Mucosa of descending colon (tissue), 3 donors: ENCODE data around the gene EFNB2. TPM values are rescaled to one million over a fixed set of nuclear protein-coding genes. Genes with fewer than 3 reads are reported as not detected.

Experiments
- ATAC-seq: fragments of 200-7000 bp; cut with Tn5 transposase; one replicate; pipeline ENCODE4 v1.9.1; 2020; ENCODE audit warnings: mild to moderate bottlenecking, moderate library complexity
- DNase-seq, 3 donors: peaks; one replicate each; pipeline ENCODE4 v3.0.0-alpha.2; 2020
- H3K36me3 ChIP-seq: fragments of 200-600 bp; one replicate; pipeline ENCODE4 v1.8.0; 2021; ENCODE audit warnings: low read depth, mild to moderate bottlenecking
- H3K4me1 ChIP-seq: fragments of 200-600 bp; one replicate; pipeline ENCODE4 v1.8.0; 2021; ENCODE audit warnings: low read depth, mild to moderate bottlenecking
- H3K4me3 ChIP-seq: fragments of 200-600 bp; one replicate; pipeline ENCODE4 v1.8.0; 2021; ENCODE audit warnings: mild to moderate bottlenecking
- H3K9me3 ChIP-seq: fragments of 200-600 bp; one replicate; pipeline ENCODE4 v1.8.0; 2021; ENCODE audit warnings: mild to moderate bottlenecking
- CTCF ChIP-seq: fragments of 200-600 bp; IDR thresholded peaks from one replicate; pipeline ENCODE4 v1.8.0; 2022; ENCODE audit warnings: antibody characterized with exemption, mild to moderate bottlenecking
- intact Hi-C, 2 donors: fragments of 100-400 bp; cut with DNase I in 1 of 2; cut with micrococcal nuclease in 1 of 2; formaldehyde crosslinking; loops; one replicate each; pipeline versions ENCODE4 v1.11.0 to v1.11.1; 2022; cut with DNase I, micrococcal nuclease
- total RNA-seq, 3 donors: library from RNA; stranded (reverse); fragmentation: NEBNext Ultra II Directional in 2 of 3; extraction: Animal tissue kit (Norgen Biotek cat#: 25700) in 2 of 3; gene quantifications; one replicate each; pipeline versions ENCODE4 v1.2.1 to v1.2.4, GENCODE V29; 2021 to 2023
- donor health status: DM: no; HTN: no; CAD: no; lungs with moderate emphysema.
- donor health status: DM: no; HTN: no; CAD: no.
- donor health status: DM: no; HTN: yes; CAD: no.

Gene EFNB2
- total RNA-seq, 3 donors from 2014 or later: 48.8 to 92.6 (median 82.3) TPM

DNA sequence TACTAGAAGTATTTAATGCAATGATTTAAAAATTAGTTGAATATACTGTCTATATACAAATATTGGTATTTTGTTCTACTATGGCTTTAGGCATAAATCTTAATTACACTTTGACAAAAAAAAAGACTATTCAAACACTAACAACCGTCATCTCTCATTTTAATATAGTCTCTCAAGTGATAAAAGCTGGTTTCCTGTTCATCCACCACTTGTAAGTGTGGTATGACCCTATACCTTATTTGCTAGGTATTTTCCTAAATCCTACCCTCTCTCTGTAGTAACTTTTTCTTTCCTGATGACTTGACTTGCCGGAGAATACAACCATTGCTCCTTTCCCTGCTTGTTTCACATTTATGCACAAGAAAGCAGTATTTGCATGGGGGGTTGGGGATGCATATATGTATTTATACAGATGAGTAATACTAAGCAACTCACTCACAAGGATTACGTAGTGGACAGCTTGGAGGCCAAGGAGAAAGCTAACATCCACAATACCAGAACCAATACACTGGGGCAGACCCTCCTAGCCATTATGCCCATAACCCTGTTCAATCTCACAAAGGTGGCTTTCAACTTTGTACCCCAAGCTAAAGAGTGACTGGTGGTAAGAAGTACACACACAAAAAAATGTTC lies 12.7 kb upstream of the EFNB2 start:
- no peak for TF ChIP-seq CTCF
- Histone ChIP-seq H3K4me1 (no peaks in the 10 kb centered on the region), H3K4me3 (no peak overlapping the region), H3K9me3 (no peaks in the 10 kb centered on the region), H3K36me3 (no peaks in the 10 kb centered on the region)
- ATAC-seq (no peak), DNase-seq (no peak)
- intact Hi-C loops: no loop called here

DNA sequence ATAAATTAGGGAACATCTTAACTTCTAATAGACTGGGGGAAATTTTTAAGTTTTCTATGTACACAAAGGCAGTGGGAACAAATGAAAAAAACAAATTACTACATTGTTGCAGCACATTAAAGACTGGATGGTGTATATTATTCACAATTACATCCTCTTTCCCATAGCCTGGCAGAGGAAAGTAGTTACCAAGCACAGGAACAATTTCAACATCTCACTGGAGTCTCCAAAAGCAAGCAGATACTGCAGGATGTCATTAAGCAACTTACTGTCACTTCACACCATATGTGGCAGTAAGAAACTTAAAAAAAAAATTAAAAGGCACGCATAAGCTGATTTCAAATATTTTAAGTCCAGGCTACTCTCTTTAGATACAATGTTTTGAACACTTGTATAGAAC lies 6.4 kb upstream of the EFNB2 start:
- no peak for TF ChIP-seq CTCF

DNA sequence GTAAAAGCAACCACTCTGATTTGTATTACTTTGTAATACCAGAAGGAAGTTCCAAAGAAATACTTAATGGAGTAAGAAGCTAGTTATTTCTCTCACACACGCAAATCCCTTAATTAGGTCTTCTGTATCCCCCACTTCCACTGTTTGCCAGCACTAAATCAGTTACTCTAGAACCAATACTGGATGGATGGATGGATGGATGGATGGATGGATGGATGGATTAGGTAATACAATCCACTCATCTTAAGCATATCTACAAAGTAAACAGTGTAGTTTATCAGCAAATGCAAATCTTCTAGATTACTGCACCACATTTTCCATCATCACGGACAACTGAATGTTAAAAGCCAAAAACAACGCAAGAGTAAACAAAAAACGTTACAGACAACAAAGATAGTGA lies 5.2 kb upstream of the EFNB2 start:
- no peak for DNase-seq
- no peak for ATAC-seq
- no peak for TF ChIP-seq CTCF
- no peaks in the 10 kb centered on the region for H3K36me3 ChIP-seq
- no peaks in the 10 kb centered on the region for H3K4me1 ChIP-seq
- intact Hi-C loops: no loop called here
- no peak overlapping the region for H3K4me3 ChIP-seq
- no peaks in the 10 kb centered on the region for H3K9me3 ChIP-seq

More for the DNA sequence above, 6.4 kb upstream of the EFNB2 start:
- no peaks in the 10 kb centered on the region for H3K4me1 ChIP-seq
- H3K36me3 ChIP-seq: no peaks in the 10 kb centered on the region
- DNase-seq: no peak
- intact Hi-C loops: no loop called here
- no peak overlapping the region for H3K4me3 ChIP-seq
- no peaks in the 10 kb centered on the region for H3K9me3 ChIP-seq
- no peak for ATAC-seq

GRCh38 chr13:106537521-106537920 lies 2.1 kb upstream of the EFNB2 start:
- no peak for TF ChIP-seq CTCF
- Histone ChIP-seq H3K4me3 (no peak overlapping the region), H3K9me3 (no peaks in the 10 kb centered on the region), H3K4me1 (peaks cover 4% of the 10 kb centered on the region), H3K36me3 (no peaks in the 10 kb centered on the region)
- DNase-seq (no peak), ATAC-seq (no peak)
- intact Hi-C loops: no loop called here

- ATAC-seq (peak; percentile 68), DNase-seq (peak; percentile 91 to 97 (median 95))
- H3K4me3 ChIP-seq: peak overlapping the region; percentile 77
- no peaks in the 10 kb centered on the region for H3K9me3 ChIP-seq
- H3K4me1 ChIP-seq: peaks cover 7% of the 10 kb centered on the region
- H3K36me3 ChIP-seq: no peaks in the 10 kb centered on the region
- intact Hi-C loops: no loop called here
- peak; percentile 87 for TF ChIP-seq CTCF
These were observed 977 bp upstream of the EFNB2 start for GRCh38 chr13:106536244-106537034.
